ENCODE measurements around the gene CYTH1. TPM values are rescaled to one million over a fixed set of nuclear protein-coding genes. Genes with fewer than 3 reads are reported as not detected.

Gene CYTH1
- total RNA-seq, 1 experiment from 2014 or later = 34.3 TPM

DNA sequence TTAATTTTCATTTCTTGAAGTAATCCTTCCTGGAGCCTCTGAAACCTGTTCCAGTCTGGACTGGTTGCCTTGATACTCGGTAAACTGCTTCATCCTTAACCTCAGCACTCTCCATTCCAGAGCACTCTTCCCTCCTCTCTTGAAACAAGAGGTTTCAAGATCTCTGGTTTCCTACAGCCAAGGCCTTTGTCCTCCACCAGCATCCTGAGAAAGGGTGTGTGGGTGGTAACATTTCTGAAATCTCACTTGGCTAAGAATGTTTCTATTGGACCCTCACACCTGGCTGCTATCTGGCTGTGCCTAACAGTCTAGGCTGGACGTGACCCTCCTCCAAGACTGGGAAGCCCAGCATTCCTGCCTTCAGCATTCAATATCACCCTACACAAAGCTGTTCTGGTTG is 99.7 kb downstream of the CYTH1 start:
- DNase-seq (ENCODE audit: low read depth, low spot score) = no peak
- BruUV-seq (replicated peaks) = no TSS peak
- Histone ChIP-seq H3K4me2 (ENCODE audit: low read length) (no peak overlapping the region), H3K27ac (ENCODE audit: low read depth, low read length) (no peak overlapping the region), H3K79me2 (ENCODE audit: insufficient read depth, low read length) (no peaks in the 10 kb centered on the region), H2AFZ (ENCODE audit: low read depth, low read length, poor library complexity, severe bottlenecking) (no peak overlapping the region), H3K9ac (ENCODE audit: low read length) (no peak overlapping the region), H3K4me1 (ENCODE audit: control insufficient read depth in 1 of 2, insufficient read depth in 2 of 2, low read length in 2 of 2) (peaks cover 5 to 21% of the 10 kb centered on the region in 2 experiments), H3K4me3 (replicated peaks in 1 of 2; ENCODE audit: low read depth in 1 of 2, low read length in 2 of 2) (no peak overlapping the region), H3K9me3 (ENCODE audit: control insufficient read depth in 1 of 2, insufficient read depth in 1 of 2, low read depth in 1 of 2, low read length in 2 of 2) (no peaks in the 10 kb centered on the region), H3K9me2 (ENCODE audit: insufficient read depth) (no peaks in the 10 kb centered on the region), H4K20me1 (ENCODE audit: insufficient read depth) (no peaks in the 10 kb centered on the region), H3K27me3 (ENCODE audit: insufficient read depth, low read length) (no peaks in the 10 kb centered on the region), H3K36me3 (ENCODE audit: control insufficient read depth in 1 of 2, insufficient read depth in 2 of 2, low read length in 2 of 2) (peaks cover 0 to 18% of the 10 kb centered on the region in 2 experiments; a peak in 3 of 4 replicates)
- no peak for TF ChIP-seq REST (IDR thresholded peaks at IDR 0.05; ENCODE audit: low read depth)
- TF ChIP-seq JUND (IDR thresholded peaks at IDR 0.05) = no peak
- no peak for TF ChIP-seq ZBTB33 (IDR thresholded peaks at IDR 0.05; ENCODE audit: extremely low read depth, insufficient replicate concordance, low read length)
- no peak for TF ChIP-seq EZH2phosphoT487 (IDR thresholded peaks at IDR 0.05; ENCODE audit: borderline replicate concordance)
- no peak for TF ChIP-seq ATF3 (IDR thresholded peaks at IDR 0.05)
- TF ChIP-seq ZFX (IDR thresholded peaks at IDR 0.05) = no peak
- ChIA-PET CTCF (interaction anchor here (0.8 kb wide), 1 partner anchor 185 kb away, joined by 3 read pairs; no protein-coding TSS in a partner anchor), POLR2A (no interaction called here), RAD21 (ENCODE audit: low non-redundant PET in 1 of 2, low total read pairs in 2 of 2, uncharacterized antibody in 2 of 2, unreplicated experiment in 2 of 2) (no interaction called here)
- intact Hi-C loops (cut with micrococcal nuclease) = no loop called here
- no peak for ATAC-seq

Data from HCT116 (cell line).